ENCODE data around the gene ARAP1.

ARAP1 gene

DNA sequence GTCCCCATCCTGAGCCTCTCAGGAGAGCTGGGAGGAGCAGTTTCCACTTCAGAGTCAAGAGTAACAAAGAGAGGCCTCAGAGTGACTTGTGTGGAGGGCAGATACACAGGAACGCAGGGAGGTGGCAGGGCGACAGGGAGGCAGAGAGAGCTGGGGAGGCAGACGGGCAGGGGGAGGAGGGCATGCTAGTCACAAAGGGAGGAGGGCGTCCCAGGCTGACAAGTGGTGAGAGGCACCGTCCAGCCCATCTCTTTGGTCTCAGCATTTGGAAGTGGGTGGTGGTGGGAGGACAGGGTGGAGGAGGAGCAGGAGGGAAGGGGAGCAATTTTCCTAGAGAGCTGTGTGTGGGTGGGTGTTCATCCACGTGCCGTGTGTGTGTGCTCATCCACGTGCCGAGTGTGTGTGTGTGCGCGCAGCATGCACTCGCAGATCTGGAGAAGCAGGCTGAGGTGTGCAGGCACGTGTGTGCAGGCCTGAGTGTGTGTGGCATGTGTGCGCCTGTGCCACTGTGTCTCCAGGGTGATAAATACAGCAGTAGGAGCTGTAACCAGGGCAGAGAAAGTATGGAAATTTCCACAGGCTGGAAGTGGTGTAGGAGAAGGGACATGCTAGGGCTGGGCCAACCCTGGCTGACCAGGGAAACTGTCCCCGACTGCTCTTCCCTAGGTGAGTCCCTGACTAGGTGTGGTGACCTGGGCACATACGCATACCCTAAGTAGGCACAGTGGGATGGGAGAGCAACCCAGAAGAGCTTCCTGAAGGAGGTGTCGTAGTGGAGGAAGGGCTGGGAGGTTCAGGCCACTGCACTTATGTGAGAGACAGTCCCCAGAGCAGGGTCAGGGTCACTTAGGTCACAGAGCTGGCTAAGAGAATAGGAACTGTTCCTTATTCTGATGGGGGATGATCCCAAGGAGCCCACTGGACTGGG lies 70.7 kb downstream of the ARAP1 start:
- DNase-seq, result no peak

DNA sequence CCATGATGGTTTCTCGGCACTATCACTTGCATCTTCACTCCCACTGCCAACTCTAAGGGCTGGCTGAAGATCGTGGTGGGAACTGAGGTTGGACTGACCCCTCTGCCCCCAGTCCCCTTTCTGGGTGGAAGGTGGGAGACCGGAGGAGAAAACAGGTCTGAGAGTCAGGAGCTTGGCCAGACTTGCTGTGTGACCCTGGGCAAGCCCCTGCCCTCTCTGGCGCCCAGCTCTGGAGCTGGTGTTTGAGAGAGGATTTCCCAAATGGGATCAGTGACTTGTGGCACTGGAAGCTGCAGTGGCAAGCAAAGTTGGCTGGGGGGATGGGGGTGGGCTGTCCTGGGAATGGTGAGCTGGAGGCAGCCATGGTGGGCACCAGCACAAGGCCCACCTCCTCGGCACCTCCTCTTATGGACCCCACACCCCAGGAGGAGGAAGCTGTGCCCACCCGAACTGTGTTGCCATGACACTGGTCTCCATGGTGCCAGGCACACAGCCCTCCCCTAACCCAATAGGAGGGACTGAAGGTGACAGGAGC lies 71.5 kb downstream of the ARAP1 start:
- DNase-seq, result no peak

DNA sequence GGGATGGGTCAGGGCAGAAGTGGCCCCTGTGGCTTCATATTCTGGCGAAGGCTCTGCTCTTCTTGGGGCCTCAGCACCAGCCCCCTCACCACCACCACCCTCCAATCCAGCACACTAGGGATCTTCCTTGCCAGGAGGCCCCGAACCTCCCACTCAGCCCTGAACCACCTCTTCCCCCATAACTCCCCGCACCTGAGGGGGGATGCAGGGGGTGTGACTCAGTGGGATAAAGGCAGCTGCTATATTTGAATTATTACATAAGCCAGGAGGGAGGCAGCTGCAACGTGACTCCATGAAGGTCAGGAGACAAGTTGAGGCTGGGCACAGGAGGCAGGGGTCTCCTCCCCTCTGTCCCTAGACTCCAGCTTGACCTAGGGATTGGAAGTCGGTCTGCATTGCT lies 72.3 kb downstream of the ARAP1 start:
- DNase-seq, result no peak

DNA sequence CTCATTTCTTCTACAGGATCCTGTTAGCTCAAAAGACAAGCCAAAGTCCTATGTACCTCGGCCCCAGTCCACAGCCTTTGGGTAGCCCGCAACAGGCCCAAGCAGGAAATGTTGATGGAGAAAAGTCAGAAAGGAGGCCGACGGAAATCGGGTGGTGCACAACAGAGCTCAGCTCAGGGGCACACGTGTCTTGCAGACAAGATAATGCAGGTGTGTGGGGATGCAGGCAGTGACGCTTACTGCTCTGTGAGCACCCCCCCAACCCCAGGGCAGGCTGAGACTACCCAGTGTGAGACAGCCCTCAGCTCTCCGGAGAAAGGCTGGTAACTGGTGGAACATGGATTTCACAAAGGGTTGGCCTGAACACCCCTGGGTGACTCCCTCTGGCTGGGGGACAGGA lies 73.7 kb downstream of the ARAP1 start:
- DNase-seq, result no peak

DNA sequence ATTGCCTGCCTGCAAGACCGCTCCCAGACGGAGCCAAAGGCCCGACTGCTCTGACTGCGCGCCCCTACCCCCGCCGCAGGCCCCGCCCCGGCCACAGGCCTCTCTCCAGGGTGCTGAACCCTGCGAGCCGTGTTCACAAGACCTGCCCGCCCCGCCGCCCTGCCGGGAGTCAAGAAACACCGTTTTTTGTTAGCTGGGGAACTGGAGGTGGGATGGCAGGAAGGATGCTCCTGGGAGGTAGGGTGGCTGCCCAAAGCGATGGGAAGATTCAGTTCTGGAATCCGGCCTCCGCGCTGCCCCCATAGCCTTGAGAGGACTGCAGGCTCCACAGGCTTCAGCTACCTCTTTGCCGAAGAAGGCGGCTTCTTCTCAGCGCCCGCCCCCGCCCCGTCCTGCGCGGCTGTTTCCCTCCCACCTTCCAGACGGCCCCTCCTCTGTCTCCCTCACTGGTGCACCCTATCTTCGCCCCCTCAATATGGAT lies 75.3 kb downstream of the ARAP1 start:
- peak; percentile 24 to 48 (median 39) for DNase-seq

DNA sequence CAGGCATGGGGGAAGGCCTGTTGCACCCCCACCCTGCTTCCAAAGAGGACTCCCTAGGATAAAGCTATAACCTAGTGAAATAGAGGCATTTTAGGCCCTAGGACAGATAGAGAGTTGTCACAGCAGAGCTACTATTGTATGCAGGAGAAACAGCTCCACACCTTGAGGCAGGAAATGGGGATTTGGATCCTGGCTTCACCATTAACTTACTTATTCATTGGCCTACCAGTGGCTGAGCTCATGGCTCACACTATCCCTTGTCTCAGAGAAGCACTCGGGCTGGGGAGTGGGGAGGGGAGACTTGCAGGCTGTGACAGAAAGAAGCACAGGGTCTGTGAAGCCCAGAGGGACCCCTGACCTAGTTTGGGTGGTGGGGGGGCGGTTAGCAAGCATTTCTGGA lies 77.0 kb downstream of the ARAP1 start:
- DNase-seq, result no peak

DNA sequence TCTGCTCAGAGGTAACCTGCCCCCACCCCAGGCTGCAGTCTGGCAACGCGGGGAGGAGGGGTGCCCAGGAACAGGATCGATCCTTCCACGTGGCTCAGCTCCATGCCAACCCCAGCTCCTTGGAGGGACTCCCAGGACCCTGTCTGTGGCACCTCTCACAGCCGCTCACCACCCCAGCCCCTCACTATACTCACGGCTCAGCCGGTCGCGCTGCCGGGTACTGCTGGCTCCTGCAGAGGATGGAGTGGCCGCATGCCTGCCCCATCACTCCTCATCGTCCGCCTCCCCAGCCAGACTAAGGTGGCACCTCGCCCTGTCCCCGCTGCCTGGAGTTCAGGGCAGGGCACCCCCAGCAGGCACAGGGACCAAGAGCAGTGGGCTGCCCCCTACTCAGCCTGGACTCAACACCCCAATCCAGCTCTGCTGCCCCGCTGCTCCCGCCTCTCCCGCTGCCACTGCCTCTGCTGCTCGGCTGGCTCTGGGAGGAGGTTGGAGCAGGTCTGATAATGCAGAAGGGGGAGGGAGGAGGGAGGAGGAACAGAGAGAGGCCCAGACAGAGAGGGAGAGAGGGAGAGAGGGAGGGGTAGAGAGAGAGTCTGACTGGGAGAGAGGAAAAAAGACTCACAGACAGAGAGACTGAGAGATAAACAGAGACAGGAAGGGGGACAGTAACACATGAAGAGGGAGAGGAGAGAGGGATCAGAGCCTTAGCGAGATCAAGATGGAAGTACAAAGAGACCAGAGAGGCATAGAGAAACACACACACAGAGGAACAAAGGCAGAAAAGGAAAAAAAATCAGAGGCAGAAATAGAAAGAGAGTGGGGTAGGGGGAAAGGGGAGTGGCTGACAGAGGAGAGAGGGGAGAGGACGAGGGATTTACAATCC lies 78.0 kb downstream of the ARAP1 start, which contains the start of gene PDE2A:
Gene PDE2A (minus strand): TSS at position 480 of the 886 bp plus-strand sequence. CDS start 215 bp downstream, at position 265.
- DNase-seq, result no peak

DNA sequence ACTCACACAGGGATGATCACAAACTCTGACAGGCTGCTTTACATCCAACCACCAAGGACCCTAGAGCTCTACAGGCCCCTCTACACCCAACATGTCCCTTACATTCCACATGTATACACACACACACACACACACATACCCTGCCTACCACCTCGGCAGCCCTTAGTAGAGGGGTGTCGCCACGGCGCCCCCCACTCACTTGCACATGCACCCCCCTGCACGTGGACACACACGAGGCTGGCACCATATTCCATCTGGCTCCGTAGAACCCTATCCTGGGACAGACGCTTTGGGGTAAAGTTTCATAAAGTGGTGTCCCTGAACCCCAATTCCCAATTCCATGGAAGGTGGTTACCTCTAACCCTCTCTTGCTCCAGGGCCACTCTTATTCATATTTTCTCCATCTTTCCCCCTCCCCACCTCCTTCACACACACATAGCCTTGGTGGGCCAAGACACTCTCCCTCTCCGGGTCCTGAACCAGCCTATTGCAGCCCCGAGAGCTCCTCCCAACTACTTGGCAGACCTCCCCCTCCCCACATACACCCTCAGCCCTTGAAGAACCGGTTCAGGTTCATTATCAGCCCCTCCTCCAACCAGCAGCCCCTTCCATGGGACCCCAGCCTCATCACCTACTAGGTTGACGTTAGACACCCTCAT lies 78.8 kb downstream of the ARAP1 start:
- no peak for DNase-seq

DNA sequence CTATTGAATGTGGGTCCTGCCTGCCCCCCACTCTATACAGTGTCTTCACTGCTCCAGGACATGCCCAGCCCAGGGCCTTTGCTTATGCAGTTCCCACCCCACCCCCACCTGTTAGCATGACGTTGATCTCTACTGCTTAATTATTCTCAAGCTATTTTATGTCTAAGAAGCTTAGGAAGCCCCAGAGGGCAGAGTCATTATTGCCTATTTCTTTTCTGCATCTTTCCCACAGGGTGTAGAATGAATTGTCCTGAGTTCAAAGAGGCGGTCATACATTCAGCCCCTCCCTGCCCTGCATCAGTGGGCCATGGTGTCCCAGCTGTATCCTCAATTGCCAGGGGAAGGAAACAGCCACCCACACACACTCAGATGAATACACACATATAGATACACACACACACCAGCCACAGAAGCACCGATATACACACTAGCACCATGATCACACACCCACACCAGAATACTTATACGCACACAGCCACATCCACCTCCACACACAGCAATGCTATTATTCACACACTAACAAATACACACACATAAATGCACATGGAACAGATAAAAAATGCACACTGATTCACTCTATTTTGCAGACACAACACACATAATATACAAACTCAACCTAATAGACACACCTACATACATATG lies 79.5 kb downstream of the ARAP1 start:
- no peak for DNase-seq

DNA sequence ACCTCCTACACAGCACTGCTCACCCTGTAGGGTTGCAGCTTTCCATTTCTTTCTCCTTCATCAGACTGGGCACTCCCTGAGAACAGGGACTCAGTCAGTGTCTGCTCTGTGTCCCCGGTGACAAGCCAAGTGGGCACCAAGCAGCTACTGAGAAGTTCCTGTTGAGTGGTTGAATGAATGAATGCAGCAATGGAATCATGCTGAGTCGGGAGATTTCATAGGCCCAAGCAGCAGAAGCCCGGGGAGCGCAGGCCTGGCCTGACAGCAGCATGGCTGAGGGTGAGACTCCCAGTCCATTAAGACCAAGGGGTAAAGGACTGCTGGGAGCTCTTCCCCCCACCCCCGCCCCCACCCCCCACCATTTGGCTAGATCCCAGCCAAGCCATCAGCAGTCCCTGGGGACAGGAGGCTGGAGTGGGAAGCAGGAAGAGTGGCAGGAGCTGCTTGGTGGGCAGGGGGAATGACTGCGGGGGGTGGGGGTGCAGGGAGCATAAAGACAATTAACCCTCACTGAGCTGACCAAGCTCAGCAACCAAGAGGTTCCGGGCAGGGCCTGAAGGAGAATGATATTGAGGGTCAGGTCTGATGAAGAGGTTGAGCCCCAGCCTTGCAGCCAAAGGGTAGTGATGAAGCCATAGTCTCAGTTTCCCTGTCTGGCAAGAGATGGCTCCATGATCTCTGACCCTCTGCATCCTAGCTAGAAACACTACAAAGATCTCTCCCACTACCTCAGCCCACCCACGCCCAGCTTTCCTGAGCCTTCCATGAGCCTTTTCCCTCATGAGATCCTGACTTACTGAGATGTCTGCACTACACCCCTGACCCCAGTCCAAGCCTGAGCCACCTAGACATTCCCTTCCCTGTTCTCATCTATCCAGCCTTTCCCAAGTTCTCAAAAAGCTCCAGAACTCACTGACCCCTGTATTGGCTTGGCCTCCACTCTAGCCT lies 80.8 kb downstream of the ARAP1 start:
- no peak for DNase-seq

DNA sequence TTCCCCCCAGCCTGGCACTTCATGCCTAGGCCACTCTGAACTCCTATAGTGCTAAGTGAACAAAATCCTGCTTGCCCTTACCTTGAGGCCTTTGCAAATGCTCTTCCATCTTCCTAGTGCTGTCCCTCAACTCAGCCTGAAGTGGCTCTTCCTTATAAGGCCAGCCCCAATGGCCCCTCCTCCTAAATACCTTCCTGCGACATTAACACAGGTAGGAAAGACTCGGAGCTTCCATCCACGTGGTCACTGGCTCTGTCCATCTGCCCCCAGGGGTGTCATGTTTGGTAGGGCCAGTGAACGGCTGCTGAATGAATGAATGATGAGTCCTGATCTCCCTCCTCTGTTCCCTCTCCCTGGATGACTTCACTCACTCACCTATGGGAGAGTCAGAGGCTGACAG lies 82.2 kb downstream of the ARAP1 start:
- no peak for DNase-seq

DNA sequence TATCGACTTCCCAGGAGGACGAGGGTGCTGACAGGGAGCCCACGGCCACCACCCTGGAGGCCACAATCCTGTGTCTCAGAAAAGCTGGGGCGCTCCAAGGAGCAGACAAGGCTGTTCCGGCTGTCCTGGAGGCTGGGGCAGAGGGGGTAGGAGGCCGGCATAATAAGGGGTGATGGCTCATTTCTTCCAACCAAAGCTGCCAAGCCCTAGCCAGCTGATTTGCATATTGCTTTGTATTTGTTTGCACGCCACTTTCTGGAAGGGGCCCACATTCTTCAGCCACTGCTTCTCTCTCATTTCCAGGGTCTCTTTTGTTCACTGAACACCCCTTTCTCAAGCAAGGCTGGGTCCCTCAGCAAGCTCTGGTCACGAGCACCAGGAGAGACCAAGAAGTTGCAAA lies 82.7 kb downstream of the ARAP1 start:
- no peak for DNase-seq

DNA sequence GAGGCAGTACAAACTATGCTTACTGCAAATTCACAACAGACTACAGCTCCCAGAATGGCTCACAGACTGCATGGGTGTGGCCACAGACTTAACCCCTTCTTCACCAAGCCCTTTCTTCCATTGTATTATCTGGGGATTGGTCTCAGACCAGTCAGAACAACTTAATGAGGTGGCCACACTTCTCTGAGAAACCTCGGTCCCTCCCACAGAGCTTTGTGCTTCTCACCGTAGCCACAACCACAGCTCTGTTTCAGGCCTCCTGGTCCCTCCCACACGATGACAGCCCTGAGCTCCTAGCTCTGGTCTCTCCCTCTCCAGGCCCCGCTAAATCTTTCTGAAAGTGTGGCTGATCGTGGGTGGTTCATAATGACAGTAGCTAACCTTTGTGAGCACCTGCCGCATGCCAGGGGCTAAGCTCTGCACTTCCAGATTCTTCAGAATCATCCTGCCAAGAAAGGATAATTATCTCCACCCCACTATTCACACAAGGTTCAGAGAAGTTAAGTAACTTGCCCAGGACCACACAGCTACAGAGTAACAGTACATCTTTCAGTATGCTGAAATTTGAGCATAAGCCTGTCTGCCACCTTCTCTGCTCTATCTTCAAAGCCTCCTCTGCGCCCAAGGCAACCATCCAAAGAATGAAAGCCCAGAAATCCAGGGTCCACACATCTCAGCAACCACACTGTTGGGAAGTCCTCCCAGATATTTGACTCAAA lies 83.4 kb downstream of the ARAP1 start:
- peak in 1 of 5 donors; percentile 61 for DNase-seq

DNA sequence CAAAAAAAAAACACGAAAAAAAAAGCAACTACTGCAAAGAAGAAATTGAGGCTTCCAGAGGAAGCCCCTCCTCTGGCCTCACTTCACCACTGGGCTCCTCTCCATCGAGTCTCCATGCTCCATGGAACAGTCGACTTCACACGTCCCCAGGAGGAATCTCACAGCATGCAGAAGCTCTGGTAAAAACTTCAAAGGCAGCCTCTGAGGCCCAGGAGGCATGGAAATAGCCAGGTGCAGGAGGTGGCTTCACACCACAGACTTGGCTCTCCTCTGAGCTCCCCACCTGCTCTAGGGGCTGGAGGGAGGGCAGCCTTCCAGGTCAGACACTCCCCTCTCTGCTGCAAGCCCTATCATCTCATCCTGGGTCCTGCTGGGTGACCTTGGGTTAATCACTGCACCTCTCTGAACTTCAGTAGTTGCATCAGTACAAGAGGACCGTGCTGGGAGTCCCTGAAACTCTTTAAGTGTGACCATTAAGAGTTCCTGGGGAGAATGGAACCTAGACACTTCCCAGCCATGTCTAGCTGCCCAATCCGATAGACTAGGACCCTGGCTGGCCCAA lies 86.2 kb downstream of the ARAP1 start:
- no peak for DNase-seq

DNA sequence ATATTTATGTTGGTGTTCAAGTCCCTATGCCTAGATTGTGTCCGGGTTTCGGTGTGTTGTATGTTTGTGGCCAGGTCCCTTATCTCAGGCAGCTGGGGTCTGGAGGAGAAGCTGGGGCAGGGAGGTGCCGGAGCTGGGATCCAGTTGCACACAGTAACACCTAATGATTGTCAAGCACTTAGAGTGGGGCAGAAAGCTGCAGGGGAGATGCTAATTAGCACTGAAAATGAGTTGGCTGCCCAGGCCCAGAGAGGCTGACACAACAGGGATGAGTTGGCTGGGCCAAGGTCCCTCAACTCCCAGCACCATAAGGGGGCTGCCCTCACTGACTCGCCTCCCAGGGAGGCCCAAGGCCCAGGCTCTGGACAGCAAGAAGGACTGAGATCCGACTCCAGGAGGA lies 90.2 kb downstream of the ARAP1 start:
- no peak for DNase-seq

DNA sequence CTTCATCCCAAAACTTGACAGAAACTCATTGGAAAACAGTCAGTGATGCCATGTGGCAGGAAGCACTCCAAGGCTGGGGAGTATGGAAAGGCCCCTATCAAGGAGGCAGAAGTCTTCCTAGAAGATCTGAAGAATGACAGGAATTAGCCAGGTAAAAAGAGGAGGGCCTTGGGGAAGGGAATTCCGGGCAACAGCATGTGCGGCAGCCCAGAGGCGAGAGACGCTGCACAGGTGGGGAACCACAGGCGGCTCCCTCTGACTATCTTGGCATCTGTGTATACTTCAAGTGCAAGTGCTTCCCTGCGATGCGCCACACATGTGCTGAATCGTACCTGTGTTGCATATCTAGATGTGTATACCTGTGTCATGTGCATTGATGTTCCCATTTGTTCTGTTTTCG lies 90.7 kb downstream of the ARAP1 start:
- DNase-seq, result no peak

DNA sequence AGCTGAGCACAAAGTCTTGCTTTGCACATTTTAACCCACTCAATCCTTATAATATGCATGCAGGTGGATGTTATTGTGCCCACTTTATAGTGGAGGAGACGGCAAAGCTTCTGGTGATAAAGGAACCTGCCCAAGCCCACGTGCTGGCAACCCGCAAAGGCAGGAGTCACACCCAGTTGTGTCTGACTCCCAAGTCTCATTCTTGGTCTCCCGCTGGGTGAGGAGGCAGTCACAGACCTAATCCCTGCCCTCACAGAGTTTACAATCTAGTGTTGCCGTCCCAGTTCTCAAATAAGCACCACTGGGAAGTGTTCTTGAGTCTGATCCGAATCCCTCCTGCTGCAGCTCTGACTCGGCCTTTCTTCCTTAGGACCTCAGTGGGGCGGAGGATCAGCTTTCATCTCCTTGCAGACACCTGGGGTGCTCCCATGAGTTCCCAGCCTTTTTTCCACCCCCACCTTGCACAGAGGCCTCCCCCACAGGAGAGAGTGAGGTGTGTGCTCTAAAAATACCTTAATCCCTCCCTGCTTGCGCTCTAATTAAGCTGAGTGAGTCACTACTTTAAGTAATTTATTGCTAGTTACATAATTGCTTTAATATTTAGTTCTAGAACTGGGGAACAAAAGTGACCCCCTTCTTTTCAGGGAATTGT lies 93.1 kb downstream of the ARAP1 start:
- DNase-seq, result no peak

DNA sequence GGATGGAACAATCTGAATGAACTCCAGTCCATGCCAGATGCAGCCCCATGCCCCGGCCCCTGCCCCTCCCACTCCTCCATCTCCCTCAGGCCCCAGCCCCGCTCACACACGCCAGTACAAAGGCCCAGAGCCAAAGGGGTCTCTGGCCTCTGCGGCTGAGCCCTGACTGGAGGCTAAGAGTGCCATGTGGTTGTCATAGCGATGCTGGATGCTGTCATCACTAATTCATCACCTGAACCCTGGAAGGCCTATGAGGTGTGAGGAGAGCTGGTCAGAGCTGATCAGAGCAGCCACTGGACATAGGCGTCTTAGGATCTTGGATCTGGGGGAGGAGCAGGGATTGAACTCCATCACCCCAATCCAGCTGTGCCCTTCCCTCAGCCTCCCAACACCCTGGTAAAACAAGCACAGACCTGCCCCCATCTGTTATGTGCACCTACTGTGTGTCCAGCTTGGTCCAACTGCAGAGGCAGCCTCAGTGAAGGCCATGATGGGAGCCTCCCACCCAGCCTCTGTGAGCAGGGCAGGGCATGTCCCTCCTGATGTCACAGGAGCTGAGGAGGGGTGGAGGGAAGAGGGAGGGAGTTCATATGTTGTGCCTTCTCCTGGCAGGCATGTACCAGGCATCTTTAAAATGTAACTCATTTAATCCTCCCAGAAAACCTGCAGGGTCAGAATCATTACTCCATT lies 94.7 kb downstream of the ARAP1 start:
- DNase-seq, result no peak
